ENCODE results near the gene REG1B. TPM values are rescaled to one million over a fixed set of nuclear protein-coding genes. Genes with fewer than 3 reads are reported as not detected.

Gene REG1B
- total RNA-seq, 4 donors from 2014 or later: not detected

DNA sequence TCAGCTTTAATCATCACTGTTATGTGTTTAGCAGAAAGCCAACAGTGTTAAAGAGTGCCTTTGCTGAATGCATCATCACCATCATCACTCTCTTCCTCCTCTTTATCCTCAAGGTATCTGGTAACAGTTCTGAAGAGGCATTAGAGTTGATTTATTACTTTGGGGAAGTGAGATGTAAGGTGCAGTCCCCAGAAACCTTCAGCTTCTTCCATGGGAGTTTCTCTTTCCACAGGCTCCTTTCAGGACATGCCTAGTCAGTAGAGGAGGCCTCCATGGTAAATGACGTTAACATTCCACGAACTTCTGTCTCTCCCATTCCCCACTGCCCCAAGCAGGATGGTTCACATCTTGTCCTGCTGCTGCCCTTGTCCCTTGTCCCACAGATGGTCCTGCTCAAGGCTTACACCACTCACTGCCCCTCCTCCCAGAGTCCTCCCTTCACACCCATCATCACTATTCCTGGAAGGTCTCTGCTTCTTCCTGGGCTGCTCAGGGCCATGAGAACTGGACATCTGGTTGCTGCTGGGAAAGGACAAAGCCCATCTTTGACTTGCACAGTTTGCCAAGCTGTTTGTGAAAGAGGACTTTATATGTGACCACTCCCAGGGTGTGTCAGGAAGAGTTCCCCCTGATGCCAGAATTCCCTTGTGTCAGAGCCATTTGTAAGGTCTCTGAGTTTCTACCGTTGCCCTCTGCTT, 27.2 kb upstream of the REG1B start:
- Histone ChIP-seq H3K36me3 (no peaks in the 10 kb centered on the region), H3K27ac (no peak overlapping the region), H3K4me3 (no peak overlapping the region), H3K9me3 (peaks cover 7% of the 10 kb centered on the region), H3K27me3 (no peaks in the 10 kb centered on the region), H3K4me1 (no peaks in the 10 kb centered on the region)
- no peak for DNase-seq (ENCODE audit: low spot score in 2 of 2)
- WGBS: 50% methylated on average over 3 of the region's 3 CpGs
- TF ChIP-seq POLR2AphosphoS5 (IDR thresholded peaks at IDR 0.05) (no peak), EP300 (IDR thresholded peaks at IDR 0.05) (no peak), CTCF (IDR thresholded peaks at IDR 0.05) (no peak), POLR2A (IDR thresholded peaks at IDR 0.05) (no peak)

- WGBS: 94% methylated on average over 3 of the region's 3 CpGs
- H3K4me1 ChIP-seq: no peaks in the 10 kb centered on the region
- DNase-seq (ENCODE audit: low spot score in 2 of 2): no peak
Measured at GRCh38 chr2:79112269-79112668, 24.5 kb upstream of the REG1B start.

DNA sequence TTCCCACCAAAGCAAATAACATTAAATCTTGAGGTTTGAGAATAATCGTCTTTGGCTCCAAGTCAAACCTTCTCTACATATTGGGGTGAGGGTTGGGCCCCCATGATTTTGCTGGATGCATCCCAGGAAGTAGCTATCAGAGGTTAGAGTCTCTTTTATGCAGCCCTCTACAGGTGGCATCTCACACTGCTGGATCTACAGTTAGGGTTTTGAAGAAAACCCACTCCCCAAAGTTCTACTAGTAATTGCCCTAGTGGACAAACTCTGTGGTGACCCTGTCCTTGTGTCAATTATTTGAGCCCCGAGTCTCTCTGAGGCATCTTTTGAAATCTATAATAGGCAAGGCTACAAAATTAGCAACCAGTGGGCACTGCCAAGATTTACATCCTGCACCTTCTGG, 17.5 kb upstream of the REG1B start:
- 92% methylated on average over 2 of the region's 2 CpGs for WGBS

More at GRCh38 chr2:79112269-79112668, 24.5 kb upstream of the REG1B start:
- Histone ChIP-seq H3K4me3 (no peak overlapping the region), H3K27ac (no peak overlapping the region), H3K27me3 (no peaks in the 10 kb centered on the region), H3K9me3 (no peaks in the 10 kb centered on the region), H3K36me3 (no peaks in the 10 kb centered on the region)
- TF ChIP-seq POLR2A (IDR thresholded peaks at IDR 0.05) (no peak), CTCF (IDR thresholded peaks at IDR 0.05) (no peak), EP300 (IDR thresholded peaks at IDR 0.05) (no peak), POLR2AphosphoS5 (IDR thresholded peaks at IDR 0.05) (no peak)

GRCh38 chr2:79103214-79103613, 15.4 kb upstream of the REG1B start:
- Histone ChIP-seq H3K36me3 (no peaks in the 10 kb centered on the region), H3K27ac (no peak overlapping the region), H3K4me3 (no peak overlapping the region), H3K9me3 (peaks cover 12% of the 10 kb centered on the region), H3K27me3 (no peaks in the 10 kb centered on the region), H3K4me1 (no peaks in the 10 kb centered on the region)
- DNase-seq (ENCODE audit: low spot score in 2 of 2): no peak
- 70% methylated on average over 2 of the region's 2 CpGs for WGBS
- TF ChIP-seq POLR2A (IDR thresholded peaks at IDR 0.05) (no peak), CTCF (IDR thresholded peaks at IDR 0.05) (no peak), EP300 (IDR thresholded peaks at IDR 0.05) (no peak), POLR2AphosphoS5 (IDR thresholded peaks at IDR 0.05) (no peak)

More for the DNA sequence above, 17.5 kb upstream of the REG1B start:
- no peak for DNase-seq (ENCODE audit: low spot score in 2 of 2)
- Histone ChIP-seq H3K36me3 (no peaks in the 10 kb centered on the region), H3K27ac (no peak overlapping the region), H3K4me3 (no peak overlapping the region), H3K27me3 (no peaks in the 10 kb centered on the region), H3K9me3 (peaks cover 8% of the 10 kb centered on the region), H3K4me1 (no peaks in the 10 kb centered on the region)
- TF ChIP-seq EP300 (IDR thresholded peaks at IDR 0.05): no peak
- TF ChIP-seq CTCF (IDR thresholded peaks at IDR 0.05): no peak
- TF ChIP-seq POLR2A (IDR thresholded peaks at IDR 0.05): no peak
- no peak for TF ChIP-seq POLR2AphosphoS5 (IDR thresholded peaks at IDR 0.05)

DNA sequence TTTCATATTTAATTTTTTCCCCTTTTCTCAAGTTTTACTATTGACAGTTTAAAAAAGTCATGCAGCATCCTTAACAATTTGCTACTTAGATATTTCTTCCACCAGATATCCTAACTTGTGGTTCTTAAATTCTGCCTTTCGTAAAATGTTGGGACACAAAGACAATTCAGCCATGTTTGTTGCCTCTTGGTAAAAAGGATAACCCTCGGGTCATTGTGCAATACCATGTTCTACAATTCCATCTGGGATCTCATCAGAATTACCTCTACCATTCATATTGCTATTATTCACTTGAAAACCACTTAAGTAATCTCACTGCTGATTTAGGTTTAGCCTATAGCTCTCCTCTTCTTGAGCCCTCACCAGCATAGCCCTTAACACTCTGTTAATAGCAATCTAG, 13.2 kb upstream of the REG1B start:
- H3K27me3 ChIP-seq: no peaks in the 10 kb centered on the region
- no peak for TF ChIP-seq EP300 (IDR thresholded peaks at IDR 0.05)
- no peak for TF ChIP-seq POLR2AphosphoS5 (IDR thresholded peaks at IDR 0.05)
- no peak for TF ChIP-seq POLR2A (IDR thresholded peaks at IDR 0.05)
- no peak for TF ChIP-seq CTCF (IDR thresholded peaks at IDR 0.05)
- no peak for DNase-seq (ENCODE audit: low spot score in 2 of 2)
- H3K27ac ChIP-seq: no peak overlapping the region
- peaks cover 12% of the 10 kb centered on the region for H3K9me3 ChIP-seq
- 88% methylated on average over 2 of the region's 2 CpGs for WGBS
- no peak overlapping the region for H3K4me3 ChIP-seq
- H3K4me1 ChIP-seq: no peaks in the 10 kb centered on the region
- H3K36me3 ChIP-seq: no peaks in the 10 kb centered on the region
